Upper lobe of right lung (tissue), 1 donor: Measurements from ENCODE around the gene CHDH. TPM values are rescaled to one million over a fixed set of nuclear protein-coding genes. Genes with fewer than 3 reads are reported as not detected.

Experiments
- ATAC-seq: fragments of 200-7000 bp; cut with Tn5 transposase; one replicate; pipeline ENCODE4 v1.9.1; 2020; ENCODE audit warnings: mild to moderate bottlenecking, moderate library complexity
- DNase-seq: peaks from one replicate; pipeline ENCODE4 v3.0.0-alpha.2; 2020
- H3K27ac ChIP-seq: fragments of 200-600 bp; one replicate; pipeline ENCODE4 v1.8.0; 2022
- H3K27me3 ChIP-seq: fragments of 200-600 bp; one replicate; pipeline ENCODE4 v1.8.0; 2022; ENCODE audit warnings: mild to moderate bottlenecking
- H3K36me3 ChIP-seq: fragments of 200-600 bp; one replicate; pipeline ENCODE4 v1.8.0; 2022
- H3K4me1 ChIP-seq: fragments of 200-600 bp; one replicate; pipeline ENCODE4 v1.8.0; 2022
- H3K4me3 ChIP-seq: fragments of 200-600 bp; one replicate; pipeline ENCODE4 v1.8.0; 2022; ENCODE audit warnings: mild to moderate bottlenecking
- H3K9me3 ChIP-seq: fragments of 200-600 bp; one replicate; pipeline ENCODE4 v1.8.0; 2022
- intact Hi-C: fragments of 100-400 bp; cut with DNase I; formaldehyde crosslinking; loops from one replicate; pipeline ENCODE4 v1.11.0; 2022
- long read RNA-seq: library from polyadenylated mRNA; unstranded; transcript quantifications from one replicate; pipeline ENCODE4 v2.0.0, GENCODE V29; 2021
- total RNA-seq: library from RNA; stranded (reverse); fragmentation: NEBNext Ultra II Directional; extraction: Animal tissue kit (Norgen Biotek cat#: 25700); gene quantifications from one replicate; pipeline ENCODE4 v1.2.1, GENCODE V29; 2021
- TF ChIP-seq, protein P1 (sequence below): fragments of 200-600 bp; IDR thresholded peaks from one replicate; pipeline ENCODE4 v1.8.0; 2022; ENCODE audit warnings: antibody characterized with exemption
- donor health status: DM: no; HTN: yes; CAD: no; lungs with severe emphysema.

The CHDH gene, protein sequence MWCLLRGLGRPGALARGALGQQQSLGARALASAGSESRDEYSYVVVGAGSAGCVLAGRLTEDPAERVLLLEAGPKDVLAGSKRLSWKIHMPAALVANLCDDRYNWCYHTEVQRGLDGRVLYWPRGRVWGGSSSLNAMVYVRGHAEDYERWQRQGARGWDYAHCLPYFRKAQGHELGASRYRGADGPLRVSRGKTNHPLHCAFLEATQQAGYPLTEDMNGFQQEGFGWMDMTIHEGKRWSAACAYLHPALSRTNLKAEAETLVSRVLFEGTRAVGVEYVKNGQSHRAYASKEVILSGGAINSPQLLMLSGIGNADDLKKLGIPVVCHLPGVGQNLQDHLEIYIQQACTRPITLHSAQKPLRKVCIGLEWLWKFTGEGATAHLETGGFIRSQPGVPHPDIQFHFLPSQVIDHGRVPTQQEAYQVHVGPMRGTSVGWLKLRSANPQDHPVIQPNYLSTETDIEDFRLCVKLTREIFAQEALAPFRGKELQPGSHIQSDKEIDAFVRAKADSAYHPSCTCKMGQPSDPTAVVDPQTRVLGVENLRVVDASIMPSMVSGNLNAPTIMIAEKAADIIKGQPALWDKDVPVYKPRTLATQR
- 10.9 TPM for total RNA-seq
- long read RNA-seq, full-length matches to known transcripts: 34 of 63 reads
- long read RNA-seq, partial matches to known transcripts: 3 of 63 reads
- long read RNA-seq, other reads (novel, unspliced or antisense): 26 of 63 reads

DNA sequence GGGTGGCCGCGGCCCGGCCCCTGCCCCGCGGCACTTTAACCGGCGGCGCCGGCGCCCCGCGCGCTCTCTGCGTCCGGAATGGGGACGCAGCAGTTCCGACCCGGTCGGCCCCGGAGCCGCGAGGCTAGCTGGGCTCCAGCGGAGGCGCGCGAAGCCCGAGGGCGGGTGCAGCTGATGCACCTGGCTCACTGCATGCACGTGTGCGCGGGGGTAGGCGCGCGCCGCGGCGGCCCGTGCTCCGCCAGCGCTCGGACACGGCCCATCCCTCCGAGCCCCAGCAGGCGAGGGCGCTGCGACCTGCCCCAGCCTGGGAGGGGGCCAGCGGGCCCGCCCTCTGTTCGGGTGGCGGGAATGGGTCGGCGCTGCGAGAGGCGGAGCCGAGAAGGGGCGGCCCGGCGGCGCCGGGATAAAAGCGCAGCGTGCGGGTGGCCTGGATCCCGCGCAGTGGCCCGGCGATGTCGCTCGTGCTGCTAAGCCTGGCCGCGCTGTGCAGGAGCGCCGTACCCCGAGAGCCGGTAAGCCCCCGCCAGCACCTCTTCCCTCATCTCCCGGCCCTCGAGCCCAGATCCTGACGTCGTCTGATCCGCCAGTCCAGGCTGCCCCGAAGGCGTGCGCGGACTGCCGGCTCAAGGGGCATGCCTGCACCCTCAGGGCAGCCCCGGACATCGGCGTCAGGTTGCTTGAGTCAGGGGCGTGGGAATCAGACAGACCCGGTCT is at the start of gene CHDH, which contains the start of gene IL17RB:
CHDH (minus strand) TSS at position 286 of the 717 bp plus-strand sequence. CDS start 22,411 bp downstream, outside the sequence.
IL17RB (plus strand) TSS at position 435 of the 717 bp plus-strand sequence; CDS start at position 456, 21 bp downstream.
- TF ChIP-seq, protein P1, sequence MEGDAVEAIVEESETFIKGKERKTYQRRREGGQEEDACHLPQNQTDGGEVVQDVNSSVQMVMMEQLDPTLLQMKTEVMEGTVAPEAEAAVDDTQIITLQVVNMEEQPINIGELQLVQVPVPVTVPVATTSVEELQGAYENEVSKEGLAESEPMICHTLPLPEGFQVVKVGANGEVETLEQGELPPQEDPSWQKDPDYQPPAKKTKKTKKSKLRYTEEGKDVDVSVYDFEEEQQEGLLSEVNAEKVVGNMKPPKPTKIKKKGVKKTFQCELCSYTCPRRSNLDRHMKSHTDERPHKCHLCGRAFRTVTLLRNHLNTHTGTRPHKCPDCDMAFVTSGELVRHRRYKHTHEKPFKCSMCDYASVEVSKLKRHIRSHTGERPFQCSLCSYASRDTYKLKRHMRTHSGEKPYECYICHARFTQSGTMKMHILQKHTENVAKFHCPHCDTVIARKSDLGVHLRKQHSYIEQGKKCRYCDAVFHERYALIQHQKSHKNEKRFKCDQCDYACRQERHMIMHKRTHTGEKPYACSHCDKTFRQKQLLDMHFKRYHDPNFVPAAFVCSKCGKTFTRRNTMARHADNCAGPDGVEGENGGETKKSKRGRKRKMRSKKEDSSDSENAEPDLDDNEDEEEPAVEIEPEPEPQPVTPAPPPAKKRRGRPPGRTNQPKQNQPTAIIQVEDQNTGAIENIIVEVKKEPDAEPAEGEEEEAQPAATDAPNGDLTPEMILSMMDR: no peak
- H3K4me3 ChIP-seq: peak within 1 kb of the TSS; percentile 71
- no peaks in the 10 kb centered on the region for H3K9me3 ChIP-seq
- ATAC-seq: peak; percentile 93
- peak; percentile 92 for DNase-seq
- peaks cover 20% of the 10 kb centered on the region for H3K4me1 ChIP-seq
- peak within 1 kb of the TSS; percentile 70 for H3K27ac ChIP-seq
- intact Hi-C loops: no loop called here
- no peaks in the 10 kb centered on the region for H3K27me3 ChIP-seq
- no peaks in the 10 kb centered on the region for H3K36me3 ChIP-seq

DNA sequence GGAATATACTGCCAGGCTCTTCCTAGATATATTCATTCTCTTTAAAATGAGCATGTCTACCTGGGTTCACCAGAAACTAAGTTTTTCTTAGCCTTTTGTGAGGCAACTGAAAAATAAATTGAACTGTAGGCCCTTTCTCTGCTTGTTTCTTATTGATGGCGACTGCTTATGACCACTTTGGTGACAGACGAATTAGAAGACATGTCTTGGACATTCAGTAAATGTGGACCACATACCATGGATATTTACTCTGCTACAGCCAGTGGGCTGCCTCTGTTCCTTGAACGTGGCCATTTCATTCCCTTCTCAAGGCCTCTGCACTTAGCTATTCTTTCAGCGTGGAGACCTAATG is 46.0 kb upstream of the CHDH start:
- no peaks in the 10 kb centered on the region for H3K36me3 ChIP-seq
- TF ChIP-seq, protein P1: no peak
- ATAC-seq: no peak
- H3K4me1 ChIP-seq: peaks cover 26% of the 10 kb centered on the region
- H3K9me3 ChIP-seq: no peaks in the 10 kb centered on the region
- H3K27ac ChIP-seq: peak overlapping the region; percentile 97
- intact Hi-C loops: no loop called here
- peak overlapping the region; percentile 89 for H3K4me3 ChIP-seq
- DNase-seq: no peak
- peaks cover 8% of the 10 kb centered on the region for H3K27me3 ChIP-seq

DNA sequence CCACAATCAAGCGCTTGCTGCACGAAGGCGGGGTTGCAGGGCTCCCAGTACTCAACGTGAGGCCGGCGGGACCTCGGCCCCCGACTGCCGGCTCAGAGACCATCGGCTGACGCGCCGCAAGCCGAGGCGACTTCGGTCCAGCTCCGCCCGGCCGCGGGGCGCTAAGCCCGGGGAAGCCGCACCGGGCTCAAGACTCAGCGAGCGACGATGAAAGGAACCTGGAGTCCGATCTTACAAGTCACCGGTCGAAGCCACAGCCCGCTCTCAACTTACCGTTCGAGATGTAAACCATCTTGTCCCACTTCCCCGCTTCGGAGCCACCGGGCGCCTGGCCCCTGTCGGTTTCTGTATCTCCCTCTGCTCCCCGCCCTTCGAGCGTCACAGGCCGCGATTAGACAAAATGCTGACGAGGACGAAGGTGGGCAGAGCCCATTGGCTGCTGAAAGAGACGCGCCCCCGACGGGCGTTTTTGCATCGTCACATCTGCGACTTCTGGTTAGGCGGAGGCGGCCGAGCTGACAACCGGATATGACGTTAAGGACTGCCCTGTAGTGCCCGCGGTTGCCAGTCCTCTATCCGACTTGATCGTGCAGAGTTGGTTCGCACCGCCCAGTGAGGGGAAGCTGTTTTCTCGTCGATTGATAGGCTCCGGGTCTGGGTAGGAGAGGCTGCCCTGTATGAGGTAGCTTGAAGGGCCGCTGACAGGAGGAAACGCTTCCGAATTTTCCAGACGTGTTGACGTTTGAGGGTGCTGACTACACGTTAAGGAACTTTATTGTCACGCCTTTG is 45.5 kb upstream of the CHDH start, which contains the start of gene SELENOK:
SELENOK (minus strand) TSS at position 363 of the 789 bp plus-strand sequence.
- H3K9me3 ChIP-seq: no peaks in the 10 kb centered on the region
- H3K4me1 ChIP-seq: peaks cover 26% of the 10 kb centered on the region
- peaks cover 3% of the 10 kb centered on the region for H3K27me3 ChIP-seq
- TF ChIP-seq, protein P1: no peak
- peak within 1 kb of the TSS; percentile 89 for H3K4me3 ChIP-seq
- H3K36me3 ChIP-seq: no peaks in the 10 kb centered on the region
- peak; percentile 99 for ATAC-seq
- intact Hi-C loops: no loop called here
- peak; percentile 99 for DNase-seq
- peak within 1 kb of the TSS; percentile 97 for H3K27ac ChIP-seq

DNA sequence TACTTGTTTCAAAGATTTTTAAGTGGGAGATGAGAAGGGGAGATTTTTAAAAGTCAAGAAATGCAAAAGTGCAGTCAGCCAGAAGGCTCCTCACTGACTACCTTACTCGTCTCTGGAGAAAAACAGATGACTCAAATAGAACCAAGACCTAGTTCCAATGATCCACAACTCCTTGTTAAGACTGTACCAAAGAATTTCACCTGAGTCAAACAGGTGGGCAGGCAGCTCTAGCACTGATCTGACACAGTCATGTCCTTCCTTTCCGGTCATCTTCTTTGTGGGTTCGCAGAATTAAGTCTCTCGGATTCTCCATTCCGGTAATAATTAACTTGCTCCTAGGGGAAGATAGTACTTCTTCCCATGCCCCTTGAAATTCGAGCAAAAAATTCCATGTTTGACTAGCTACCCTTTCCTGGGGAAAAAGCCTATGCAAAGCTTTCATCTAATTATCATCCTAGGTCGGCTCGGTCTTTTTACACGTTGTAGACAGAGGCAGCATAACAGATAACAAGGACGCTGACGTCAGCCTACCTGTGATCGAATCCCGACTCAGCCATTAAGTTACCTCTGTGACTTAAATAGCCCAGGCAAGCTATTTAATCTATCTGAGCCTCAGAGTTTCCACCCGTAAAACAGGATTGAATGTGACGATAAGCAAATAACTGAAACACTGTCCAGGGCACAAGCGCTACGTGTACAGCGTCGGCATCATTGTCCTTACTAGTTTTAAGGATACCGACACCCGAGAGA is 44.7 kb upstream of the CHDH start:
- peak overlapping the region; percentile 89 for H3K4me3 ChIP-seq

More for the DNA sequence above, 44.7 kb upstream of the CHDH start:
- TF ChIP-seq, protein P1: no peak
- Histone ChIP-seq H3K27me3 (no peaks in the 10 kb centered on the region), H3K4me1 (peaks cover 26% of the 10 kb centered on the region), H3K27ac (peak overlapping the region; percentile 97), H3K36me3 (peaks cover 5% of the 10 kb centered on the region), H3K9me3 (no peaks in the 10 kb centered on the region)
- ATAC-seq: no peak
- intact Hi-C loops: no loop called here
- no peak for DNase-seq
